NCI-H1436 treated with DMSO at 0.1 percent for 48 hours (cell line): ENCODE measurements around the gene PTPRM.

Source experiments
- DNase-seq: peaks from one replicate; lab custom pipeline; 2025; lab: John Stamatoyannopoulos, UW

Gene PTPRM

GRCh38 chr18:8362863-8363262 is 795.7 kb downstream of the PTPRM start:
- no peak for DNase-seq

GRCh38 chr18:8364385-8364784 is 797.3 kb downstream of the PTPRM start:
- no peak for DNase-seq

GRCh38 chr18:8365006-8365405 is 797.9 kb downstream of the PTPRM start:
- DNase-seq: no peak

- no peak for DNase-seq
Observed at GRCh38 chr18:8365528-8365927, 798.4 kb downstream of the PTPRM start.

GRCh38 chr18:8366070-8366469 is 799.0 kb downstream of the PTPRM start:
- DNase-seq: no peak

- no peak for DNase-seq
Observed at GRCh38 chr18:8366656-8367055, 799.5 kb downstream of the PTPRM start.

- DNase-seq: peak; percentile 38
Observed at GRCh38 chr18:8367217-8367988, 800.3 kb downstream of the PTPRM start.

GRCh38 chr18:8368512-8369217 is 801.5 kb downstream of the PTPRM start:
- no peak for DNase-seq

GRCh38 chr18:8373486-8373885 is 806.4 kb downstream of the PTPRM start:
- DNase-seq: no peak

GRCh38 chr18:8374676-8375075 is 807.6 kb downstream of the PTPRM start:
- no peak for DNase-seq

- DNase-seq: no peak
Observed at GRCh38 chr18:8375249-8375648, 808.1 kb downstream of the PTPRM start.

- no peak for DNase-seq
Observed at GRCh38 chr18:8376113-8376512, 809.0 kb downstream of the PTPRM start.

GRCh38 chr18:8379187-8379941 is 812.2 kb downstream of the PTPRM start:
- no peak for DNase-seq

- no peak for DNase-seq
Observed at GRCh38 chr18:8380006-8380405, 812.9 kb downstream of the PTPRM start.

- DNase-seq: no peak
Observed at GRCh38 chr18:8380926-8381325, 813.8 kb downstream of the PTPRM start.

- DNase-seq: no peak
Observed at GRCh38 chr18:8381821-8382459, 814.8 kb downstream of the PTPRM start.

GRCh38 chr18:8385400-8385799 is 818.3 kb downstream of the PTPRM start:
- DNase-seq: no peak

GRCh38 chr18:8386669-8387380 is 819.7 kb downstream of the PTPRM start:
- no peak for DNase-seq

- DNase-seq: peak; percentile 19
Observed at GRCh38 chr18:8389391-8390340, 822.5 kb downstream of the PTPRM start.

GRCh38 chr18:8391068-8391467 is 824.0 kb downstream of the PTPRM start:
- DNase-seq: no peak

- no peak for DNase-seq
Observed at GRCh38 chr18:8396254-8396653, 829.1 kb downstream of the PTPRM start.
